ENCODE results near the gene TMEM127. TPM values are rescaled to one million over a fixed set of nuclear protein-coding genes. Genes with fewer than 3 reads are reported as not detected.

TMEM127 gene
- total RNA-seq, 4 donors from 2014 or later, result 27.1 to 38.8 (median 30.9) TPM

DNA sequence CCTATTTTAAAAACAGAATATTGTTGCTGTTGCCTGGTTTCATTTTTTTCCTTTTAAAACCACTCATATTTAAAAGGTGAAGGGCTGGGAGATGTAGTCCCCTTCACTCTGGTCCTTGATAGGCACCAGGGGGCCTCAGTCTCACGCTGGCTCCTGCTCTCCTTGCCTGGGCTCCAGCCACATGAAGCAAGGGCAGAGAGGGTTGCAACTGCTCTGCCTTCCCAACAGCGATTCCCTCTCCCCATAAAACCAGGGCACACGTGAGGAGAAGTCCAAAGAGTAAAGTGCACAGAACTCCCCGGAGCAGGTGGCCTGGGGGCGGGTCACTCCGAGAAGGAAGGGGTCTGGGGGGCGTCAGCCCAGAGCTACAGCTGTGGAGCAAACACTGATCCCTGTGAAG is 12.8 kb downstream of the TMEM127 start:
- no peaks in the 10 kb centered on the region for H3K9me3 ChIP-seq
- TF ChIP-seq, protein P1, sequence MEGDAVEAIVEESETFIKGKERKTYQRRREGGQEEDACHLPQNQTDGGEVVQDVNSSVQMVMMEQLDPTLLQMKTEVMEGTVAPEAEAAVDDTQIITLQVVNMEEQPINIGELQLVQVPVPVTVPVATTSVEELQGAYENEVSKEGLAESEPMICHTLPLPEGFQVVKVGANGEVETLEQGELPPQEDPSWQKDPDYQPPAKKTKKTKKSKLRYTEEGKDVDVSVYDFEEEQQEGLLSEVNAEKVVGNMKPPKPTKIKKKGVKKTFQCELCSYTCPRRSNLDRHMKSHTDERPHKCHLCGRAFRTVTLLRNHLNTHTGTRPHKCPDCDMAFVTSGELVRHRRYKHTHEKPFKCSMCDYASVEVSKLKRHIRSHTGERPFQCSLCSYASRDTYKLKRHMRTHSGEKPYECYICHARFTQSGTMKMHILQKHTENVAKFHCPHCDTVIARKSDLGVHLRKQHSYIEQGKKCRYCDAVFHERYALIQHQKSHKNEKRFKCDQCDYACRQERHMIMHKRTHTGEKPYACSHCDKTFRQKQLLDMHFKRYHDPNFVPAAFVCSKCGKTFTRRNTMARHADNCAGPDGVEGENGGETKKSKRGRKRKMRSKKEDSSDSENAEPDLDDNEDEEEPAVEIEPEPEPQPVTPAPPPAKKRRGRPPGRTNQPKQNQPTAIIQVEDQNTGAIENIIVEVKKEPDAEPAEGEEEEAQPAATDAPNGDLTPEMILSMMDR (IDR thresholded peaks at IDR 0.05 in 4 of 5, conservative IDR thresholded peaks at IDR 0.05 in 1 of 5), result no peak
- TF ChIP-seq POLR2A (IDR thresholded peaks at IDR 0.05), result no peak
- no peak overlapping the region for H3K4me3 ChIP-seq
- in situ Hi-C loops (cut with MboI; ENCODE audit: low sequenced_read_pairs in 4 of 4), result loop anchor here in 2 of 4 donors (10.0 to 25.0 kb wide), 3 partner anchors 48 to 241 kb away; partner anchors contain the start of genes ASTL (in 1 of the 2), DUSP2 (in 1 of the 2) and STARD7 (in 1 of the 2)
- intact Hi-C loops (cut with DNase I; ENCODE audit: low total_unique reads), result loop anchor here (10.0 kb wide), 1 partner anchor 382 kb away; the partner anchor contains the start of gene KANSL3
- H3K4me1 ChIP-seq, result peaks cover 84 to 86% of the 10 kb centered on the region in 2 donors
- no peak for DNase-seq
- peak overlapping the region; percentile 94 to 99 (median 96) for H3K27ac ChIP-seq
- ATAC-seq, result peak in 1 of 2 donors; percentile 12
- H3K36me3 ChIP-seq, result peaks cover 0 to 22% of the 10 kb centered on the region in 2 donors
- H3K27me3 ChIP-seq, result no peaks in the 10 kb centered on the region

DNA sequence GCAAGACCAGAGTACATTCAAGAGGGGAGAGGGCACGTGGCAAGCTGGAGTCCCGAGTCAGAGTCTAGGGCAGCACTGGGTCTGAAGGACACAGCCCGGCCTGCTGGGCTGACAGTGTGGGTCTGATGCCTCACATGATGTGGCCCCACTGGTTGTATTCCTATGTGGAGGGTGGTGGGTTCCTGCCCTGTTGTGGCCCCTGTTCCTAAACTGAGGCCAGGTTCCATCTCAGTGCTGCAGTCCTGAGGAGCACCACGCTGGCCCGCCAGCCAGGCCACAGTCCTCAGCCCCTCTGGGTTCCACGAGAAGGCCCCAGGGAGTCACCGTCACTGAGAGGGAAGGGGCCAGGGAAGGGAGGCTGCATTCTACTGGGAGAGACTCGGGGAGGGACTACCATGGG is 13.3 kb downstream of the TMEM127 start:
- H3K36me3 ChIP-seq, result peaks cover 0 to 22% of the 10 kb centered on the region in 2 donors
- peaks cover 82 to 86% of the 10 kb centered on the region in 2 donors for H3K4me1 ChIP-seq
- H3K4me3 ChIP-seq, result no peak overlapping the region
- H3K9me3 ChIP-seq, result no peaks in the 10 kb centered on the region
- no peaks in the 10 kb centered on the region for H3K27me3 ChIP-seq
- ATAC-seq, result no peak
- no peak for DNase-seq
- no peak for TF ChIP-seq POLR2A (IDR thresholded peaks at IDR 0.05)
- TF ChIP-seq, protein P1 (IDR thresholded peaks at IDR 0.05 in 4 of 5, conservative IDR thresholded peaks at IDR 0.05 in 1 of 5), result no peak
- in situ Hi-C loops (cut with MboI; ENCODE audit: low sequenced_read_pairs in 4 of 4) (loop anchor here in 2 of 4 donors (10.0 to 25.0 kb wide), 3 partner anchors 48 to 240 kb away; partner anchors contain the start of genes ASTL (in 1 of the 2), DUSP2 (in 1 of the 2) and STARD7 (in 1 of the 2)), intact Hi-C loops (cut with DNase I; ENCODE audit: low total_unique reads) (loop anchor here (10.0 kb wide), 1 partner anchor 382 kb away; the partner anchor contains the start of gene KANSL3)
- H3K27ac ChIP-seq, result peak overlapping the region; percentile 94 to 99 (median 96)

DNA sequence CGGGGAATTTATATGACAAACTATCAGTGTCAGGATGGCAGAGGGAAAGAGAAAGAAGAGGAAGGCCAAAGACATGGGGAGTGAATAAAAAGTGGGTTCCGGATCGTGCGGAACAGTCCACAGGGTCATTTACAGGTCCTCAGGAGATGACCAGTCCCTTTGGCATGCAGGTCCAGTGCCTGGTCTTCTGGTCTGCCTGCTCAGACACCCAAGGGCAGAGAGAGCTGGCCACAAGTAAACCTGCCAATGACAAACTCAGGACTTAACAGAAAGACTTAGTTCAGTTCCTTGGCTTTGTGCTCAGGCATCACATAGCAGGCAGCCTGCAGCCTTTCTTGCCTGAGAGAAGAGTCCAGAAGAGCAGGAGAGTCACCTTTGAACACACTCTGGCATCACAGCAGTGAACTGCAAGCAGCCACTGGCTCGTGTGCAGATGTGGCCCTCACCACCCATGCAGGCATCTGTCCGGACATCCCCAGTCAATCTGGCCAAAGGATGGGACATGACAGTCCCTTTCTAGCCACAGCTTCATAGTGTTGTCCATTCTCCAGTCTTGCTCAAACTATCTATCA is 14.0 kb downstream of the TMEM127 start:
- Histone ChIP-seq H3K27me3 (no peaks in the 10 kb centered on the region), H3K36me3 (peaks cover 0 to 22% of the 10 kb centered on the region in 2 donors), H3K27ac (peak overlapping the region; percentile 94 to 99 (median 96)), H3K9me3 (no peaks in the 10 kb centered on the region), H3K4me1 (peaks cover 78 to 86% of the 10 kb centered on the region in 2 donors), H3K4me3 (peak overlapping the region in 1 of 4 donors; percentile 45)
- DNase-seq (peak; percentile 90 to 98), ATAC-seq (peak; percentile 90 to 92)
- in situ Hi-C loops (cut with MboI; ENCODE audit: low sequenced_read_pairs in 4 of 4) (loop anchor here in 2 of 4 donors (10.0 to 25.0 kb wide), 3 partner anchors 47 to 240 kb away; partner anchors contain the start of genes ASTL (in 1 of the 2), DUSP2 (in 1 of the 2) and STARD7 (in 1 of the 2)), intact Hi-C loops (cut with DNase I; ENCODE audit: low total_unique reads) (loop anchor here (10.0 kb wide), 1 partner anchor 383 kb away; the partner anchor contains the start of gene KANSL3)
- TF ChIP-seq, protein P1 (IDR thresholded peaks at IDR 0.05 in 4 of 5, conservative IDR thresholded peaks at IDR 0.05 in 1 of 5), result no peak
- TF ChIP-seq POLR2A (IDR thresholded peaks at IDR 0.05), result no peak

DNA sequence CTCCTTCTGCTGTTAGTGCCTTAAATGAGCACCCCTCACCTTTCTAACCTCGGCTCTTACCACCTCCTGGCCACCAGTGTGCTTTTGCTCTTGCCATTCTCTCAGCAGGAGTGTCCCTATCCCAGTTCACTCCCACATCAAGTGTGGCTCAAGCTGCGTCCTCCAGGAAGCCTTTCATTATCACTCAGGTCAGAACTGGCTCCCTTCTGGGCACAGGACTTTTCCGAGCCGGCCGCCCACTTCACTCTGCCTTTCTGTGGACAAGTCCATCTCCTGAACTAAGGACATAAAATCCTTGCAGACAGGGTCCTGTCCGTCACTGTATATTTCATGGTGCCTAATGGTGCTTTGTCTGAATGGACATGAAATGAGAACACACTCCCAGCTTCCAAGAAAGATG is 15.6 kb downstream of the TMEM127 start:
- no peaks in the 10 kb centered on the region for H3K27me3 ChIP-seq
- no peak overlapping the region for H3K4me3 ChIP-seq
- peaks cover 0 to 22% of the 10 kb centered on the region in 2 donors for H3K36me3 ChIP-seq
- H3K27ac ChIP-seq, result peak overlapping the region; percentile 94 to 99 (median 96)
- TF ChIP-seq, protein P1 (IDR thresholded peaks at IDR 0.05 in 4 of 5, conservative IDR thresholded peaks at IDR 0.05 in 1 of 5), result no peak
- no peak for TF ChIP-seq POLR2A (IDR thresholded peaks at IDR 0.05)
- peak in 1 of 2 donors; percentile 13 for DNase-seq
- ATAC-seq, result no peak
- H3K9me3 ChIP-seq, result no peaks in the 10 kb centered on the region
- intact Hi-C loops (cut with DNase I; ENCODE audit: low total_unique reads), result loop anchor here (10.0 kb wide), 1 partner anchor 385 kb away; the partner anchor contains the start of gene KANSL3
- peaks cover 76 to 86% of the 10 kb centered on the region in 2 donors for H3K4me1 ChIP-seq
- in situ Hi-C loops (cut with MboI; ENCODE audit: low sequenced_read_pairs in 4 of 4), result loop anchor here in 2 of 4 donors (10.0 to 25.0 kb wide), 3 partner anchors 45 to 238 kb away; partner anchors contain the start of genes ASTL (in 1 of the 2), DUSP2 (in 1 of the 2) and STARD7 (in 1 of the 2)

Measured in gastrocnemius medialis (tissue), 4 donors.